GM23338 (cell line): Measurements from ENCODE around the gene MCAT. TPM values are rescaled to one million over a fixed set of nuclear protein-coding genes. Genes with fewer than 3 reads are reported as not detected.

ENCODE experiments used
- ATAC-seq: fragments of 200-7000 bp; cut with Tn5 transposase; 3 replicates; pipeline ENCODE4 v1.9.1; 2020
- DNase-seq: peaks from one replicate; pipeline ENCODE4 v3.0.0-alpha.2; 2015; ENCODE audit warnings: low spot score
- H2AFZ ChIP-seq: fragments of 200-600 bp; sonication (generic); 2 replicates; pipeline ENCODE4 v1.8.0; 2016; ENCODE audit warnings: antibody characterized with exemption, mild to moderate bottlenecking, moderate library complexity
- H3F3A ChIP-seq: fragments of 200-600 bp; sonication (generic); replicated peaks from 2 replicates; pipeline ENCODE4 v1.8.0; 2017; ENCODE audit warnings: antibody characterized with exemption, mixed run types, low read depth
- H3K27ac ChIP-seq: fragments of 200-600 bp; sonication (generic); 2 replicates; pipeline ENCODE4 v1.6.1; 2016; ENCODE audit warnings: low read depth
- H3K27me3 ChIP-seq: fragments of 200-600 bp; sonication (generic); 2 replicates; pipeline ENCODE4 v1.8.0; 2016; ENCODE audit warnings: mild to moderate bottlenecking, mixed run types, moderate library complexity; ENCODE audit not compliant: insufficient read depth
- H3K36me3 ChIP-seq: fragments of 200-600 bp; sonication (generic); 2 replicates; pipeline ENCODE4 v1.8.0; 2016; ENCODE audit warnings: mild to moderate bottlenecking; ENCODE audit not compliant: insufficient read depth
- H3K4me1 ChIP-seq: fragments of 200-600 bp; sonication (generic); 2 replicates; pipeline ENCODE4 v1.8.0; 2016; ENCODE audit warnings: mild to moderate bottlenecking, moderate library complexity; ENCODE audit not compliant: insufficient read depth
- H3K4me2 ChIP-seq: fragments of 200-600 bp; sonication (generic); 2 replicates; pipeline ENCODE4 v1.7.1; 2017; ENCODE audit warnings: mixed run types
- H3K4me3 ChIP-seq: fragments of 200-600 bp; sonication (generic); 2 replicates; pipeline ENCODE4 v1.6.1; 2016; ENCODE audit warnings: mixed run types
- H3K79me2 ChIP-seq: fragments of 200-600 bp; sonication (generic); replicated peaks from 2 replicates; pipeline ENCODE4 v1.8.0; 2017; ENCODE audit warnings: mild to moderate bottlenecking; ENCODE audit not compliant: insufficient read depth
- H3K9me2 ChIP-seq: fragments of 200-600 bp; sonication (generic); 2 replicates; pipeline ENCODE4 v1.8.0; 2017; ENCODE audit not compliant: insufficient read depth
- H4K20me1 ChIP-seq: fragments of 200-600 bp; sonication (generic); replicated peaks from 2 replicates; pipeline ENCODE4 v1.8.0; 2017; ENCODE audit warnings: mild to moderate bottlenecking; ENCODE audit not compliant: insufficient read depth
- H3K27ac Mint-ChIP-seq: 2 replicates; pipeline ENCODE4 v1.8.0; 2020; ENCODE audit warnings: inconsistent platforms, mild to moderate bottlenecking, moderate library complexity, mixed read lengths
- H3K27me3 Mint-ChIP-seq: 3 replicates; pipeline ENCODE4 v1.8.0; 2022; ENCODE audit warnings: low read depth, mild to moderate bottlenecking, moderate library complexity, mixed read lengths, inconsistent platforms; ENCODE audit not compliant: insufficient read depth, poor library complexity
- H3K36me3 Mint-ChIP-seq: 3 replicates; pipeline ENCODE4 v1.8.0; 2021; ENCODE audit warnings: low read depth, mild to moderate bottlenecking, inconsistent platforms, moderate library complexity, mixed read lengths
- H3K4me1 Mint-ChIP-seq: 3 replicates; pipeline ENCODE4 v1.8.0; 2020; ENCODE audit warnings: mild to moderate bottlenecking, inconsistent platforms, mixed read lengths
- H3K4me3 Mint-ChIP-seq: 3 replicates; pipeline ENCODE4 v1.8.0; 2021; ENCODE audit warnings: moderate library complexity, mild to moderate bottlenecking, inconsistent platforms, mixed read lengths
- H3K9me3 Mint-ChIP-seq: 3 replicates; pipeline ENCODE4 v1.8.0; 2020; ENCODE audit warnings: moderate library complexity, mild to moderate bottlenecking, inconsistent platforms, mixed read lengths
- CREB1 ChIP-seq: fragments of 250-450 bp; sonication (Bioruptor Pico); IDR thresholded peaks from 2 replicates; pipeline ENCODE4 v1.5.0; 2020; ENCODE audit warnings: low read depth, mild to moderate bottlenecking, moderate library complexity
- EZH2 ChIP-seq: fragments of 200-600 bp; sonication (generic); IDR thresholded peaks from one replicate; pipeline ENCODE4 v1.8.0; 2017; ENCODE audit warnings: antibody characterized with exemption, mild to moderate bottlenecking, low read depth; ENCODE audit not compliant: unreplicated experiment
- EZH2phosphoT487 ChIP-seq: fragments of 200-600 bp; sonication (generic); IDR thresholded peaks from one replicate; pipeline ENCODE4 v1.8.1; 2018; ENCODE audit warnings: antibody characterized with exemption; ENCODE audit not compliant: unreplicated experiment
- NANOG ChIP-seq: IDR thresholded peaks from 2 replicates; pipeline ENCODE4 v1.6.1; 2016; ENCODE audit warnings: antibody characterized with exemption, borderline replicate concordance
- POLR2AphosphoS5 ChIP-seq: IDR thresholded peaks from 2 replicates; pipeline ENCODE4 v1.6.1; 2016; ENCODE audit warnings: antibody characterized with exemption, low read depth
- STAT1 ChIP-seq: IDR thresholded peaks from one replicate; pipeline ENCODE4 v1.6.1; 2016; ENCODE audit warnings: antibody characterized with exemption; ENCODE audit not compliant: unreplicated experiment
- ZNF114 ChIP-seq: fragments of 250-450 bp; sonication (Bioruptor Pico); IDR thresholded peaks from 2 replicates; pipeline ENCODE4 v1.5.0; 2020; ENCODE audit warnings: mild to moderate bottlenecking, moderate library complexity
- ZNF331 ChIP-seq: fragments of 250-450 bp; sonication (Bioruptor Pico); IDR thresholded peaks from 2 replicates; pipeline ENCODE4 v1.5.0; 2020; ENCODE audit warnings: low read depth, mild to moderate bottlenecking, moderate library complexity
- polyA plus RNA-seq: library from polyadenylated mRNA; unstranded; fragments of >200 nt; fragmentation: Nextera tagmentation; extraction: Ambion mirVana; gene quantifications from 2 replicates; pipeline ENCODE4 v1.2.1, GENCODE V29; 2016
- total RNA-seq: library from RNA; depleted of rRNA; stranded (reverse); fragments of >200 nt; shearing (Covaris generic); gene quantifications from 2 replicates; pipeline ENCODE4 v1.2.3, GENCODE V29; 2014
- TF ChIP-seq, protein P1 (sequence below): IDR thresholded peaks from 2 replicates; pipeline ENCODE4 v1.6.1; 2016; ENCODE audit warnings: antibody characterized with exemption
- TF ChIP-seq, protein P2 (sequence below): IDR thresholded peaks from one replicate; pipeline ENCODE4 v1.6.1; 2018; ENCODE audit warnings: antibody characterized with exemption; ENCODE audit not compliant: unreplicated experiment
- TF ChIP-seq, protein P3 (sequence below), 2 experiments: fragments of 200-600 bp in 1 of 2; sonication (generic) in 1 of 2; conservative IDR thresholded peaks; 2 replicates each; pipeline versions ENCODE4 v1.5.1 to v1.6.1; 2016 to 2017; ENCODE audit warnings: antibody characterized with exemption in 2 of 2, low read depth in 2 of 2, mild to moderate bottlenecking in 2 of 2, moderate library complexity in 1 of 2

The MCAT gene
- total and polyA plus RNA-seq, 2 experiments from 2014 or later: 9.7 to 16.9 TPM

DNA sequence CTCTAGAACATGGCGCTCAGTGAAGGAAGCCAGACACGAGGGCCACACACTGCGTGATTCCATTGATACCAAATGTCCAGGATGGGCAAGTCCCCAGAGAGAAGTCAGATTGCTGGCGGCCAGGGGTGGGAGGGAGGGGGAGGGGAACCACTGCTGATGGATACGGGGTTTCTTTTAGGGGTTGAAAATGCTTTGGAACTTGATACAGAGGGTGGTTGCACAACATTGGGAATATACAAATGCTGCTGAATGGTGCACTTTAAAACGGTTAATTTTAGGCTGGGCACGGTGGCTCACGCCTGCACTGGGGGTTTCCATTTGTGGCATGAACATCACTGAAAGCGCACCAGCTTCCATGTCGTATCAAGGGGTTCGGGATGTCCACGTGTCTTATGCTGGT, 13.2 kb upstream of the MCAT start (continued):
- no peak for TF ChIP-seq EZH2phosphoT487
- no peak for TF ChIP-seq EZH2
- TF ChIP-seq, protein P1, sequence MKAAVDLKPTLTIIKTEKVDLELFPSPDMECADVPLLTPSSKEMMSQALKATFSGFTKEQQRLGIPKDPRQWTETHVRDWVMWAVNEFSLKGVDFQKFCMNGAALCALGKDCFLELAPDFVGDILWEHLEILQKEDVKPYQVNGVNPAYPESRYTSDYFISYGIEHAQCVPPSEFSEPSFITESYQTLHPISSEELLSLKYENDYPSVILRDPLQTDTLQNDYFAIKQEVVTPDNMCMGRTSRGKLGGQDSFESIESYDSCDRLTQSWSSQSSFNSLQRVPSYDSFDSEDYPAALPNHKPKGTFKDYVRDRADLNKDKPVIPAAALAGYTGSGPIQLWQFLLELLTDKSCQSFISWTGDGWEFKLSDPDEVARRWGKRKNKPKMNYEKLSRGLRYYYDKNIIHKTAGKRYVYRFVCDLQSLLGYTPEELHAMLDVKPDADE: no peak
- no peak for TF ChIP-seq STAT1
- no peak for TF ChIP-seq CREB1
- TF ChIP-seq, protein P2, sequence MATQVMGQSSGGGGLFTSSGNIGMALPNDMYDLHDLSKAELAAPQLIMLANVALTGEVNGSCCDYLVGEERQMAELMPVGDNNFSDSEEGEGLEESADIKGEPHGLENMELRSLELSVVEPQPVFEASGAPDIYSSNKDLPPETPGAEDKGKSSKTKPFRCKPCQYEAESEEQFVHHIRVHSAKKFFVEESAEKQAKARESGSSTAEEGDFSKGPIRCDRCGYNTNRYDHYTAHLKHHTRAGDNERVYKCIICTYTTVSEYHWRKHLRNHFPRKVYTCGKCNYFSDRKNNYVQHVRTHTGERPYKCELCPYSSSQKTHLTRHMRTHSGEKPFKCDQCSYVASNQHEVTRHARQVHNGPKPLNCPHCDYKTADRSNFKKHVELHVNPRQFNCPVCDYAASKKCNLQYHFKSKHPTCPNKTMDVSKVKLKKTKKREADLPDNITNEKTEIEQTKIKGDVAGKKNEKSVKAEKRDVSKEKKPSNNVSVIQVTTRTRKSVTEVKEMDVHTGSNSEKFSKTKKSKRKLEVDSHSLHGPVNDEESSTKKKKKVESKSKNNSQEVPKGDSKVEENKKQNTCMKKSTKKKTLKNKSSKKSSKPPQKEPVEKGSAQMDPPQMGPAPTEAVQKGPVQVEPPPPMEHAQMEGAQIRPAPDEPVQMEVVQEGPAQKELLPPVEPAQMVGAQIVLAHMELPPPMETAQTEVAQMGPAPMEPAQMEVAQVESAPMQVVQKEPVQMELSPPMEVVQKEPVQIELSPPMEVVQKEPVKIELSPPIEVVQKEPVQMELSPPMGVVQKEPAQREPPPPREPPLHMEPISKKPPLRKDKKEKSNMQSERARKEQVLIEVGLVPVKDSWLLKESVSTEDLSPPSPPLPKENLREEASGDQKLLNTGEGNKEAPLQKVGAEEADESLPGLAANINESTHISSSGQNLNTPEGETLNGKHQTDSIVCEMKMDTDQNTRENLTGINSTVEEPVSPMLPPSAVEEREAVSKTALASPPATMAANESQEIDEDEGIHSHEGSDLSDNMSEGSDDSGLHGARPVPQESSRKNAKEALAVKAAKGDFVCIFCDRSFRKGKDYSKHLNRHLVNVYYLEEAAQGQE: no peak
- TF ChIP-seq ZNF114 (CRISPR knock-in tag): no peak
- TF ChIP-seq ZNF331 (CRISPR knock-in tag): no peak

DNA sequence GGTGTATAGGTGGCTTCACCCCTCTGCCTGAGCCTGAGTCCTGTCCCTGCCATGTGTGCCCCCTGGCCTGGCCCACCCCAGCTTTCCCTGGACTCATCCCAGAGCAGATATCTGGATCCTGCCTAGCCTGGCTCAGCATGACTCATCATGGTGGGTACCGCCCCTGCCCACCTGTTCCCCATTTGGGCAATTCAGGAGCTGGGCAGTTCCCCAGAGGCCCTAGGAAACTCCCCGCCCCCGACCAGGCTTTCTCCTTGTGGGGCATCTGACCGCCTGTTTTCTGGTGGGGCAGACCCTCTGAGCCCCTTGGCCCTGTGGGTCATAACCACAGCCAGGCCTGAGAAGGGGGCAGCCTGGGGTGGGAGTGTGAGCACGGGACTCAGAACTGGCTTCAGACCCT, 12.6 kb upstream of the MCAT start:
- Histone ChIP-seq H2AFZ (no peak overlapping the region), H3K36me3 (no peaks in the 10 kb centered on the region), H3K9me2 (no peaks in the 10 kb centered on the region), H3K4me2 (no peak overlapping the region), H3K27me3 (peaks cover 12% of the 10 kb centered on the region), H3K79me2 (no peaks in the 10 kb centered on the region), H3K27ac (no peak overlapping the region), H4K20me1 (no peaks in the 10 kb centered on the region), H3F3A (no peaks in the 10 kb centered on the region; the same call in 1 of the 2 replicates), H3K4me3 (no peak overlapping the region), H3K4me1 (no peaks in the 10 kb centered on the region)
- Mint-ChIP-seq H3K36me3 (no peaks in the 10 kb centered on the region), H3K4me3 (no peak overlapping the region), H3K4me1 (peaks cover 6% of the 10 kb centered on the region), H3K9me3 (no peaks in the 10 kb centered on the region), H3K27ac (no peak overlapping the region), H3K27me3 (peaks cover 20% of the 10 kb centered on the region)
- TF ChIP-seq EZH2phosphoT487: no peak
- no peak for TF ChIP-seq CREB1
- DNase-seq: no peak
- no peak for ATAC-seq

DNA sequence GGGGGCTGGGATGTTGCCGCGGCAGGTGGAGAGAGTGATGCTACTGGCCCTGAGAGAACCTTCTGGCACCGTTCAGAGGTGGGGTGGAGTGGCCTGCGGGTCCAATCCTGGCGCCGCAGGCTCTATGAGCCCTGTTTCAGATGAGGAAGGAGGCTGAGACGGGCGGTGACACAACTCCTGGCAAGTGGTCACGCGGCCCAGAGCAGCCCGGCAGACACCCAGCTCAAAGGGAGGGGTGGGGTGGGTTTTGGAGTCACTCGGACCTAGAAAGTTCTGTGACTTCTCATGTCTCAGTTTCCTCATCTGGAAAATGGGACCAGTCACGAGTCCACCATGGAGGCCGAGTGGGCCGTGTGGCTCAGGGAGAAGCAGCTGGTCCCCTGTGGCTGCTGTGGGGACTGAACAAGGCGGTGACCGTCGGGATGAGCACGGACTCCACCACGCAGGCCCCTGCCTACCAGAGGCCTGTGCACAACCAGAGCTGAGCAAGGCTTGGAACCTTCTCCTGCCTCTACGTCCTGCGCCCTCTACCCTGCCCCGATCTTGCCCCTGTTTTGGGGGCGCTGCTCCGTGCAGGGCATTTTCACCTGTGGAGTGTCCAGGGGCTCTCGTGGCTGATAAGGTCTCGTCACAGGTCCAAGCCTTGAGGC, 11.8 kb upstream of the MCAT start:
- DNase-seq: no peak
- no peak for TF ChIP-seq NANOG
- no peak for TF ChIP-seq ZNF114 (CRISPR knock-in tag)
- TF ChIP-seq CREB1: no peak
- TF ChIP-seq, protein P1: no peak
- TF ChIP-seq STAT1: no peak
- TF ChIP-seq POLR2AphosphoS5: no peak
- no peak for TF ChIP-seq ZNF331 (CRISPR knock-in tag)
- TF ChIP-seq, protein P3, sequence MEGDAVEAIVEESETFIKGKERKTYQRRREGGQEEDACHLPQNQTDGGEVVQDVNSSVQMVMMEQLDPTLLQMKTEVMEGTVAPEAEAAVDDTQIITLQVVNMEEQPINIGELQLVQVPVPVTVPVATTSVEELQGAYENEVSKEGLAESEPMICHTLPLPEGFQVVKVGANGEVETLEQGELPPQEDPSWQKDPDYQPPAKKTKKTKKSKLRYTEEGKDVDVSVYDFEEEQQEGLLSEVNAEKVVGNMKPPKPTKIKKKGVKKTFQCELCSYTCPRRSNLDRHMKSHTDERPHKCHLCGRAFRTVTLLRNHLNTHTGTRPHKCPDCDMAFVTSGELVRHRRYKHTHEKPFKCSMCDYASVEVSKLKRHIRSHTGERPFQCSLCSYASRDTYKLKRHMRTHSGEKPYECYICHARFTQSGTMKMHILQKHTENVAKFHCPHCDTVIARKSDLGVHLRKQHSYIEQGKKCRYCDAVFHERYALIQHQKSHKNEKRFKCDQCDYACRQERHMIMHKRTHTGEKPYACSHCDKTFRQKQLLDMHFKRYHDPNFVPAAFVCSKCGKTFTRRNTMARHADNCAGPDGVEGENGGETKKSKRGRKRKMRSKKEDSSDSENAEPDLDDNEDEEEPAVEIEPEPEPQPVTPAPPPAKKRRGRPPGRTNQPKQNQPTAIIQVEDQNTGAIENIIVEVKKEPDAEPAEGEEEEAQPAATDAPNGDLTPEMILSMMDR (conservative IDR thresholded peaks at IDR 0.05; ENCODE audit: low read depth in 2 of 2): no peak

More for the DNA sequence above, 11.8 kb upstream of the MCAT start:
- H3K27me3 Mint-ChIP-seq: peaks cover 27% of the 10 kb centered on the region
- H3K4me3 ChIP-seq: no peak overlapping the region
- H3F3A ChIP-seq: no peaks in the 10 kb centered on the region; the same call in 1 of the 2 replicates
- no peak for ATAC-seq
- peaks cover 6% of the 10 kb centered on the region for H3K4me1 Mint-ChIP-seq
- no peak overlapping the region for H3K27ac Mint-ChIP-seq
- H3K4me2 ChIP-seq: no peak overlapping the region
- no peaks in the 10 kb centered on the region for H3K79me2 ChIP-seq
- H3K27me3 ChIP-seq: peaks cover 17% of the 10 kb centered on the region
- no peaks in the 10 kb centered on the region for H3K36me3 ChIP-seq
- H3K36me3 Mint-ChIP-seq: no peaks in the 10 kb centered on the region
- H2AFZ ChIP-seq: no peak overlapping the region
- H3K4me1 ChIP-seq: no peaks in the 10 kb centered on the region
- no peak overlapping the region for H3K4me3 Mint-ChIP-seq
- no peak overlapping the region for H3K27ac ChIP-seq
- no peaks in the 10 kb centered on the region for H3K9me2 ChIP-seq
- H4K20me1 ChIP-seq: no peaks in the 10 kb centered on the region
- no peaks in the 10 kb centered on the region for H3K9me3 Mint-ChIP-seq
